ENCODE results near the gene SKIC3. TPM values are rescaled to one million over a fixed set of nuclear protein-coding genes. Genes with fewer than 3 reads are reported as not detected.

The SKIC3 gene
- total RNA-seq, 1 donor from 2014 or later = 62.0 TPM

- Histone ChIP-seq H3K27me3 (ENCODE audit: low read depth) (no peaks in the 10 kb centered on the region), H3K9me3 (replicated peaks) (no peaks in the 10 kb centered on the region), H3K36me3 (peaks cover 22% of the 10 kb centered on the region), H3K4me3 (no peak overlapping the region), H3K27ac (replicated peaks) (no peak overlapping the region), H3K4me1 (no peaks in the 10 kb centered on the region)
- intact Hi-C loops (cut with micrococcal nuclease) = no loop called here
- DNase-seq = no peak
- TF ChIP-seq, protein P1, sequence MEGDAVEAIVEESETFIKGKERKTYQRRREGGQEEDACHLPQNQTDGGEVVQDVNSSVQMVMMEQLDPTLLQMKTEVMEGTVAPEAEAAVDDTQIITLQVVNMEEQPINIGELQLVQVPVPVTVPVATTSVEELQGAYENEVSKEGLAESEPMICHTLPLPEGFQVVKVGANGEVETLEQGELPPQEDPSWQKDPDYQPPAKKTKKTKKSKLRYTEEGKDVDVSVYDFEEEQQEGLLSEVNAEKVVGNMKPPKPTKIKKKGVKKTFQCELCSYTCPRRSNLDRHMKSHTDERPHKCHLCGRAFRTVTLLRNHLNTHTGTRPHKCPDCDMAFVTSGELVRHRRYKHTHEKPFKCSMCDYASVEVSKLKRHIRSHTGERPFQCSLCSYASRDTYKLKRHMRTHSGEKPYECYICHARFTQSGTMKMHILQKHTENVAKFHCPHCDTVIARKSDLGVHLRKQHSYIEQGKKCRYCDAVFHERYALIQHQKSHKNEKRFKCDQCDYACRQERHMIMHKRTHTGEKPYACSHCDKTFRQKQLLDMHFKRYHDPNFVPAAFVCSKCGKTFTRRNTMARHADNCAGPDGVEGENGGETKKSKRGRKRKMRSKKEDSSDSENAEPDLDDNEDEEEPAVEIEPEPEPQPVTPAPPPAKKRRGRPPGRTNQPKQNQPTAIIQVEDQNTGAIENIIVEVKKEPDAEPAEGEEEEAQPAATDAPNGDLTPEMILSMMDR (IDR thresholded peaks at IDR 0.05; ENCODE audit: borderline replicate concordance) = no peak
These were observed 9.7 kb upstream of the SKIC3 start for GRCh38 chr5:95564450-95564849.

DNA sequence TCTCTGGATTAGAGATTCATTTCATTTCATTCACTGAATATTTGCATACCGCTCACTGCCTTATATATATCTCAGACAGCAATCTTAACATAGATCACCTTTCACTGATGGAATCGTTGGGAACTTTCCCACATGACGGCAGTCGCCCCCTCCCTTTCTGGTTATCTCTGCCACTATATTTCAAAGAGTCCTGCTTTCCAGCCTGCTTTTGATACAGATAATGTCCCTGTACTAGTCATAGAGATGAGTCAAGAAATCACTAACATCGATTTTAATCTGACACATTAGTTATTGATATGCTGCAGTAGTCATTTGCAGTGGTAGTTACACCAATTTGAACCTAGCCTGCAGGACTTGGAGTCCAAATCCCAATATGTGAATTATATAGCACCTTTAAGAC, 8.6 kb upstream of the SKIC3 start:
- TF ChIP-seq, protein P1 (IDR thresholded peaks at IDR 0.05; ENCODE audit: borderline replicate concordance) = no peak
- H3K27me3 ChIP-seq (ENCODE audit: low read depth) = no peaks in the 10 kb centered on the region
- DNase-seq = no peak
- H3K4me3 ChIP-seq = no peak overlapping the region
- intact Hi-C loops (cut with micrococcal nuclease) = no loop called here
- no peaks in the 10 kb centered on the region for H3K4me1 ChIP-seq
- peaks cover 18% of the 10 kb centered on the region for H3K36me3 ChIP-seq
- no peaks in the 10 kb centered on the region for H3K9me3 ChIP-seq (replicated peaks)
- H3K27ac ChIP-seq (replicated peaks) = no peak overlapping the region

DNA sequence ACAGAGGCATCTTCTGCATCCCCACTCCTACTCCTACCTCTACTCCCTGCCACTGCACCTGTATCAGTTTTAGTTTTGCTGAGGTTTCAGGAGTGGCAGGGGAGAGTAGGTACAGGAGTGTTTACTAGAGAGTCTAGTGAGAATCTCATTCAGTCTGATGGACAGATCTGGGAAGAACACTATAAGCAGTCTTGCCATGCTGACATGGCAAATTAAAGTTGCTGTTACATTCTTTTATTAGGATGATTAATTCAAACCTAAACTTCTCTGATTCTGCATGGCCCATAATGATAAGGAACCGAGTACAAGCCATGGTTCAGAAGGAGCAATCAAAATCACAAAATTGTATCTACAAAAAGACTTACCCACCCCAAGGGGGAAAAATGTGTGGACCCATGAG, 7.5 kb upstream of the SKIC3 start:
- H3K36me3 ChIP-seq = peaks cover 8% of the 10 kb centered on the region
- no peak overlapping the region for H3K27ac ChIP-seq (replicated peaks)
- no peaks in the 10 kb centered on the region for H3K27me3 ChIP-seq (ENCODE audit: low read depth)
- H3K9me3 ChIP-seq (replicated peaks) = no peaks in the 10 kb centered on the region
- DNase-seq = no peak
- H3K4me3 ChIP-seq = no peak overlapping the region
- intact Hi-C loops (cut with micrococcal nuclease) = no loop called here
- no peaks in the 10 kb centered on the region for H3K4me1 ChIP-seq
- TF ChIP-seq, protein P1 (IDR thresholded peaks at IDR 0.05; ENCODE audit: borderline replicate concordance) = no peak

DNA sequence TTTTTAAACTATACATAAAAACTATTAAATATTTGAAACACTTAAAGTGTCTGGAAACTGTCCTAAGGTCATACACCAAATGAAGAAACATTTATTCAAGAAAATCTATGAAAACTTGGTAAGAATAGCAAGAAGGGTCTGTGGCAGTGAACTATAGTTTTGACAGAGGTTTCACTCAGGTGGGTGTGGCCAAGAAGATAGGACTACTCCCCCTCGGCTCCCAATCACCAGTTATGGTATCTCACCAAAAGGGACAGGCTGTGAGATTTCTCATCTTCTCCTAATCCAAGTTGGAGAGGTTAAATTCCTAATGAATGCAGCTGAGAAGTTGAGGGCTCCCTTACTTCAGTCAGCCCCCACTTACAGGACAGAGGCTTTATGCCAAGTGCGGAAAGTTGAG, 3.1 kb upstream of the SKIC3 start:
- TF ChIP-seq, protein P1 (IDR thresholded peaks at IDR 0.05; ENCODE audit: borderline replicate concordance) = no peak
- Histone ChIP-seq H3K27ac (replicated peaks) (no peak overlapping the region), H3K4me3 (no peak overlapping the region), H3K9me3 (replicated peaks) (no peaks in the 10 kb centered on the region), H3K36me3 (no peaks in the 10 kb centered on the region), H3K27me3 (ENCODE audit: low read depth) (no peaks in the 10 kb centered on the region), H3K4me1 (peaks cover 30% of the 10 kb centered on the region)
- no peak for DNase-seq
- intact Hi-C loops (cut with micrococcal nuclease) = no loop called here

- no peak for DNase-seq
- Histone ChIP-seq H3K9me3 (replicated peaks) (no peaks in the 10 kb centered on the region), H3K27me3 (ENCODE audit: low read depth) (no peaks in the 10 kb centered on the region), H3K4me3 (peak overlapping the region; percentile 76), H3K27ac (replicated peaks) (peak overlapping the region; percentile 87), H3K36me3 (no peaks in the 10 kb centered on the region), H3K4me1 (peaks cover 43% of the 10 kb centered on the region)
- TF ChIP-seq, protein P1 (IDR thresholded peaks at IDR 0.05; ENCODE audit: borderline replicate concordance) = no peak
- intact Hi-C loops (cut with micrococcal nuclease) = no loop called here
These were observed 776 bp upstream of the SKIC3 start for GRCh38 chr5:95555553-95555952.

GRCh38 chr5:95554331-95554646, 488 bp downstream of the SKIC3 start:
- TF ChIP-seq, protein P1 (IDR thresholded peaks at IDR 0.05; ENCODE audit: borderline replicate concordance) = no peak
- H3K9me3 ChIP-seq (replicated peaks) = no peaks in the 10 kb centered on the region
- peaks cover 10% of the 10 kb centered on the region for H3K36me3 ChIP-seq
- peak overlapping the region; percentile 87 for H3K27ac ChIP-seq (replicated peaks)
- peaks cover 43% of the 10 kb centered on the region for H3K4me1 ChIP-seq
- intact Hi-C loops (cut with micrococcal nuclease) = no loop called here
- H3K4me3 ChIP-seq = peak overlapping the region; percentile 76
- H3K27me3 ChIP-seq (ENCODE audit: low read depth) = no peaks in the 10 kb centered on the region
- no peak for DNase-seq
